Hepatocyte (in vitro differentiated cells): ENCODE results near the gene GNB2. TPM values are rescaled to one million over a fixed set of nuclear protein-coding genes. Genes with fewer than 3 reads are reported as not detected.

Experiments
- DNase-seq: peaks from one replicate; pipeline ENCODE4 v3.0.0-alpha.2; 2016; ENCODE audit warnings: low spot score
- H2AFZ ChIP-seq: fragments of 200-600 bp; sonication (generic); 2 replicates; pipeline ENCODE4 v1.6.0; 2016; ENCODE audit warnings: antibody characterized with exemption, mild to moderate bottlenecking
- H3K27ac ChIP-seq: fragments of 200-600 bp; sonication (generic); 2 replicates; pipeline ENCODE4 v1.5.1; 2016; ENCODE audit warnings: mild to moderate bottlenecking
- H3K27me3 ChIP-seq: fragments of 200-600 bp; sonication (generic); 2 replicates; pipeline ENCODE4 v1.6.1; 2016
- H3K36me3 ChIP-seq: fragments of 200-600 bp; sonication (generic); replicated peaks from 2 replicates; pipeline ENCODE4 v1.5.1; 2016; ENCODE audit warnings: low read depth; ENCODE audit not compliant: insufficient read depth
- H3K4me1 ChIP-seq: fragments of 200-600 bp; sonication (generic); 2 replicates; pipeline ENCODE4 v1.5.1; 2016; ENCODE audit warnings: mild to moderate bottlenecking, moderate library complexity; ENCODE audit not compliant: insufficient read depth
- H3K4me2 ChIP-seq: fragments of 200-600 bp; sonication (generic); 2 replicates; pipeline ENCODE4 v1.6.0; 2016
- H3K4me3 ChIP-seq: fragments of 200-600 bp; sonication (generic); 2 replicates; pipeline ENCODE4 v1.5.1; 2016; ENCODE audit warnings: mild to moderate bottlenecking
- H3K79me2 ChIP-seq: fragments of 200-600 bp; sonication (generic); 2 replicates; pipeline ENCODE4 v1.6.0; 2017; ENCODE audit warnings: mild to moderate bottlenecking
- H3K9me2 ChIP-seq: fragments of 200-600 bp; sonication (generic); replicated peaks from 2 replicates; pipeline ENCODE4 v1.6.0; 2017; ENCODE audit warnings: mild to moderate bottlenecking; ENCODE audit not compliant: insufficient read depth
- H3K9me3 ChIP-seq: fragments of 200-600 bp; sonication (generic); 2 replicates; pipeline ENCODE4 v1.5.1; 2016; ENCODE audit warnings: low read depth, mild to moderate bottlenecking
- H4K20me1 ChIP-seq: fragments of 200-600 bp; sonication (generic); 2 replicates; pipeline ENCODE4 v1.6.0; 2016; ENCODE audit warnings: mild to moderate bottlenecking; ENCODE audit not compliant: insufficient read depth, poor library complexity, severe bottlenecking
- EZH2 ChIP-seq: fragments of 200-600 bp; sonication (generic); IDR thresholded peaks from 2 replicates; pipeline ENCODE4 v1.6.1; 2016; ENCODE audit warnings: antibody characterized with exemption, mild to moderate bottlenecking, borderline replicate concordance
- EZH2phosphoT487 ChIP-seq: fragments of 200-600 bp; sonication (generic); IDR thresholded peaks from one replicate; pipeline ENCODE4 v1.6.1; 2018; ENCODE audit warnings: antibody characterized with exemption, mild to moderate bottlenecking, low read depth, moderate library complexity; ENCODE audit not compliant: unreplicated experiment, severe bottlenecking
- WGBS: methylation state at CpG from one replicate; pipeline ENCODE4 v1.1.6; 2016; ENCODE audit warnings: low lambda C conversion rate; ENCODE audit errors: missing lambda C conversion rate; 5-methylcytosine and 5-hydroxymethylcytosine counted together
- polyA plus RNA-seq: library from polyadenylated mRNA; unstranded; fragments of >200 nt; fragmentation: Nextera tagmentation; extraction: Ambion mirVana; gene quantifications from 2 replicates; pipeline ENCODE4 v1.2.1, GENCODE V29; 2016
- total RNA-seq: library from RNA; depleted of rRNA; stranded (reverse); fragments of >200 nt; gene quantifications from 2 replicates; pipeline ENCODE4 v1.2.3, GENCODE V29; 2014
- TF ChIP-seq, protein P1 (sequence below): fragments of 200-600 bp; sonication (generic); IDR thresholded peaks from 2 replicates; pipeline ENCODE4 v1.5.1; 2016; ENCODE audit warnings: antibody characterized with exemption, mild to moderate bottlenecking; ENCODE audit not compliant: poor library complexity

Gene GNB2
- total and polyA plus RNA-seq, 2 experiments from 2014 or later, result 111 to 204 TPM

- TF ChIP-seq EZH2 (no peak), EZH2phosphoT487 (no peak)
- TF ChIP-seq, protein P1, sequence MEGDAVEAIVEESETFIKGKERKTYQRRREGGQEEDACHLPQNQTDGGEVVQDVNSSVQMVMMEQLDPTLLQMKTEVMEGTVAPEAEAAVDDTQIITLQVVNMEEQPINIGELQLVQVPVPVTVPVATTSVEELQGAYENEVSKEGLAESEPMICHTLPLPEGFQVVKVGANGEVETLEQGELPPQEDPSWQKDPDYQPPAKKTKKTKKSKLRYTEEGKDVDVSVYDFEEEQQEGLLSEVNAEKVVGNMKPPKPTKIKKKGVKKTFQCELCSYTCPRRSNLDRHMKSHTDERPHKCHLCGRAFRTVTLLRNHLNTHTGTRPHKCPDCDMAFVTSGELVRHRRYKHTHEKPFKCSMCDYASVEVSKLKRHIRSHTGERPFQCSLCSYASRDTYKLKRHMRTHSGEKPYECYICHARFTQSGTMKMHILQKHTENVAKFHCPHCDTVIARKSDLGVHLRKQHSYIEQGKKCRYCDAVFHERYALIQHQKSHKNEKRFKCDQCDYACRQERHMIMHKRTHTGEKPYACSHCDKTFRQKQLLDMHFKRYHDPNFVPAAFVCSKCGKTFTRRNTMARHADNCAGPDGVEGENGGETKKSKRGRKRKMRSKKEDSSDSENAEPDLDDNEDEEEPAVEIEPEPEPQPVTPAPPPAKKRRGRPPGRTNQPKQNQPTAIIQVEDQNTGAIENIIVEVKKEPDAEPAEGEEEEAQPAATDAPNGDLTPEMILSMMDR, result no peak
- H3K4me1 ChIP-seq, result peaks cover 20% of the 10 kb centered on the region
- no peaks in the 10 kb centered on the region for H3K36me3 ChIP-seq
- no peak overlapping the region for H3K4me3 ChIP-seq
- H3K4me2 ChIP-seq, result no peak overlapping the region
- DNase-seq, result peak; percentile 6
- H3K9me3 ChIP-seq, result no peaks in the 10 kb centered on the region
- H2AFZ ChIP-seq, result no peak overlapping the region
- no peaks in the 10 kb centered on the region for H3K27me3 ChIP-seq
- no peak overlapping the region for H3K27ac ChIP-seq
- peaks cover 48% of the 10 kb centered on the region for H3K79me2 ChIP-seq
- peaks cover 55% of the 10 kb centered on the region for H4K20me1 ChIP-seq
- H3K9me2 ChIP-seq, result no peaks in the 10 kb centered on the region
- WGBS, result 95% methylated on average over 32 of the region's 36 CpGs
These were observed 4.0 kb downstream of the GNB2 start for GRCh38 chr7:100677308-100678267.

DNA sequence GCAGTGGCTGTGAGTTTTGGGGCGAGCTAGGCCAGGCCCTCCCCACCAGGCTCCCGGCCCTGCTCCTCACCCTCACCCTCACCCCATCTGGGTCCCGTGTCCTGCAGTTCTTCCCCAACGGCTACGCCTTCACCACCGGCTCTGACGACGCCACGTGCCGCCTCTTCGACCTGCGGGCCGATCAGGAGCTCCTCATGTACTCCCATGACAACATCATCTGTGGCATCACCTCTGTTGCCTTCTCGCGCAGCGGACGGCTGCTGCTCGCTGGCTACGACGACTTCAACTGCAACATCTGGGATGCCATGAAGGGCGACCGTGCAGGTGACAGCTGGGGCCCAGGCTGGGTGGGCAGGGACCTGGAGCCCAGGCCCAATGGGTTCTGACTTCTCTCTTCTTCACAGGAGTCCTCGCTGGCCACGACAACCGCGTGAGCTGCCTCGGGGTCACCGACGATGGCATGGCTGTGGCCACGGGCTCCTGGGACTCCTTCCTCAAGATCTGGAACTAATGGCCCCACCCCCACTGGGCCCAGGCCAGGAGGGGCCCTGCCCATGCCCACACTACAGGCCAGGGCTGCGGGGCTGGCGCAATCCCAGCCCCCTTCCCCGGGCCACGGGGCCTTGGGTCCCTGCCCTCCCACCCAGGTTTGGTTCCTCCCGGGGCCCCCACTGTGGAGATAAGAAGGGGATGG is 4.9 kb downstream of the GNB2 start:
- H3K79me2 ChIP-seq, result peaks cover 48% of the 10 kb centered on the region
- TF ChIP-seq, protein P1, result no peak
- peaks cover 20% of the 10 kb centered on the region for H3K4me1 ChIP-seq
- H2AFZ ChIP-seq, result no peak overlapping the region
- WGBS, result 93% methylated on average over 24 of the region's 35 CpGs
- H4K20me1 ChIP-seq, result peaks cover 55% of the 10 kb centered on the region
- H3K9me3 ChIP-seq, result no peaks in the 10 kb centered on the region
- H3K9me2 ChIP-seq, result no peaks in the 10 kb centered on the region
- peak; percentile 10 for DNase-seq
- no peak overlapping the region for H3K4me2 ChIP-seq
- H3K36me3 ChIP-seq, result no peaks in the 10 kb centered on the region
- peak overlapping the region; percentile 53 for H3K27ac ChIP-seq
- H3K27me3 ChIP-seq, result no peaks in the 10 kb centered on the region
- H3K4me3 ChIP-seq, result no peak overlapping the region

DNA sequence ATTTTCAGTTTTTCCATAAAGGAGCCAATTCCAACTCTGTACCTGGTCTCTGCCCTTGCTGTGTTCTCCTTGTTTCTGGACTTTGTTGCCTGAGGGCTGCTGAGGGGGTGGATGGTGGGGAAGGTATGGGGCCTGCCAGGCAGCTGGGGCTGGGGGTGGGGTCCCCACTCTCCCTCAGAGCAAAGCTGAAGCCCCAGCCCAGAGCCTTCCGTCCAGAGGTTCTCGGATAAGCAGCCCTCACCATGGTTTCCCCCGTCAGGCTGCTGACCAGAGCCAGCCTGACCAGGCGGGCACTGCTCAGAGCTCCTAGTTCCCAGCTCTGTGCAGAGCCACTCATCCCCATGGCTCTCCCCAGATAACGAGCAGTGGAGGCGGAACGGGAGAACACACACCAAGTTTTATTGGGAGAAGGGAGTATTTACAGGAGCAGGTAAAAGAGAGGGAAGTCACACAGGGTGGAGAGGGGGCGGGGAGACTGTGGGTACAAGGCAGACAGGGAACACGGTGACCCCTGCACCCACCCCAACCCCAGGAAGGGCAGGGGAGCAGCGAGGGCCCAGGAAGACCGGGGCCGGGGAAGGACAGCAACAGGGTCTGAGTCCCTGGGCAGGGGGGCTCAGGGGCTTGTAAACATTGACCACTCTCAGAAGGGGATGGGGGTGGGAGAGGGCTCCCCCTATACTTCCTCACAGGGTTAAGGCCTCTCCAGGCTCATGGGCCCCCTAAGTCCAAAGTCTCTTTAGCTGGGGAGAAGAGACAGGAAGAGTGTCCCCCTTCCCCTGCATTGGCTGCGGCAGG is 5.8 kb downstream of the GNB2 start:
- TF ChIP-seq EZH2phosphoT487 (no peak), EZH2 (no peak)
- TF ChIP-seq, protein P1, result no peak
- DNase-seq, result peak; percentile 26
- Histone ChIP-seq H4K20me1 (peaks cover 54% of the 10 kb centered on the region), H3K36me3 (no peaks in the 10 kb centered on the region), H3K9me3 (no peaks in the 10 kb centered on the region), H3K27me3 (no peaks in the 10 kb centered on the region), H3K27ac (peak overlapping the region; percentile 53), H2AFZ (no peak overlapping the region), H3K79me2 (peaks cover 42% of the 10 kb centered on the region), H3K4me3 (no peak overlapping the region), H3K4me1 (peaks cover 20% of the 10 kb centered on the region), H3K4me2 (no peak overlapping the region), H3K9me2 (no peaks in the 10 kb centered on the region)
- WGBS, result 79% methylated on average over 12 of the region's 13 CpGs
